WERI-Rb-1 (cell line): ENCODE data around the gene CASQ2.

Source experiments
- DNase-seq: peaks from one replicate; pipeline ENCODE4 v3.0.0-alpha.2; 2020
- H3K27ac ChIP-seq: fragments of 250-450 bp; sonication (Bioruptor Pico); 2 replicates; pipeline ENCODE4 v1.5.1; 2020; ENCODE audit warnings: mild to moderate bottlenecking, moderate library complexity
- H3K27me3 ChIP-seq: fragments of 250-450 bp; sonication (Bioruptor Pico); 2 replicates; pipeline ENCODE4 v1.5.1; 2021; ENCODE audit warnings: mild to moderate bottlenecking, low read depth, moderate library complexity; ENCODE audit not compliant: insufficient read depth, severe bottlenecking
- H3K36me3 ChIP-seq: fragments of 250-450 bp; sonication (Bioruptor Pico); 2 replicates; pipeline ENCODE4 v1.5.1; 2020; ENCODE audit warnings: mild to moderate bottlenecking, moderate library complexity
- H3K4me3 ChIP-seq: 2 replicates; pipeline ENCODE4 v1.5.1; 2011; ENCODE audit warnings: low read depth, mild to moderate bottlenecking, control low read depth, low read length
- H3K9me3 ChIP-seq: fragments of 250-450 bp; sonication (Bioruptor Pico); 2 replicates; pipeline ENCODE4 v1.5.1; 2021; ENCODE audit warnings: mild to moderate bottlenecking, moderate library complexity; ENCODE audit not compliant: severe bottlenecking
- CTCF ChIP-seq: IDR thresholded peaks from 2 replicates; pipeline ENCODE4 v1.5.1; 2011; ENCODE audit warnings: low read depth, mild to moderate bottlenecking, control low read depth, inconsistent platforms, low read length

CASQ2 gene

GRCh38 chr1:115660151-115660550 is 108.4 kb downstream of the CASQ2 start:
- no peaks in the 10 kb centered on the region for H3K36me3 ChIP-seq
- H3K9me3 ChIP-seq: no peaks in the 10 kb centered on the region
- no peaks in the 10 kb centered on the region for H3K27me3 ChIP-seq
- DNase-seq: no peak
- H3K27ac ChIP-seq: no peak overlapping the region
- no peak overlapping the region for H3K4me3 ChIP-seq
- TF ChIP-seq CTCF: no peak

GRCh38 chr1:115658646-115659045 is 109.9 kb downstream of the CASQ2 start:
- TF ChIP-seq CTCF: no peak
- no peak for DNase-seq
- H3K27me3 ChIP-seq: no peaks in the 10 kb centered on the region
- no peaks in the 10 kb centered on the region for H3K36me3 ChIP-seq
- no peak overlapping the region for H3K27ac ChIP-seq
- H3K4me3 ChIP-seq: no peak overlapping the region
- H3K9me3 ChIP-seq: no peaks in the 10 kb centered on the region

- no peak for DNase-seq
- Histone ChIP-seq H3K9me3 (no peaks in the 10 kb centered on the region), H3K27me3 (no peaks in the 10 kb centered on the region), H3K4me3 (no peak overlapping the region), H3K27ac (no peak overlapping the region), H3K36me3 (no peaks in the 10 kb centered on the region)
- no peak for TF ChIP-seq CTCF
Measured at GRCh38 chr1:115656461-115657077, 111.9 kb downstream of the CASQ2 start.

- Histone ChIP-seq H3K9me3 (no peaks in the 10 kb centered on the region), H3K27me3 (no peaks in the 10 kb centered on the region), H3K36me3 (no peaks in the 10 kb centered on the region), H3K27ac (no peak overlapping the region), H3K4me3 (no peak overlapping the region)
- no peak for DNase-seq
- no peak for TF ChIP-seq CTCF
Measured at GRCh38 chr1:115655916-115656315, 112.6 kb downstream of the CASQ2 start.

GRCh38 chr1:115655306-115655663 is 113.2 kb downstream of the CASQ2 start:
- Histone ChIP-seq H3K27ac (no peak overlapping the region), H3K27me3 (no peaks in the 10 kb centered on the region), H3K9me3 (no peaks in the 10 kb centered on the region), H3K36me3 (no peaks in the 10 kb centered on the region), H3K4me3 (no peak overlapping the region)
- TF ChIP-seq CTCF: no peak
- DNase-seq: no peak

- Histone ChIP-seq H3K9me3 (no peaks in the 10 kb centered on the region), H3K27ac (no peak overlapping the region), H3K27me3 (no peaks in the 10 kb centered on the region), H3K36me3 (no peaks in the 10 kb centered on the region), H3K4me3 (no peak overlapping the region)
- TF ChIP-seq CTCF: no peak
- DNase-seq: no peak
Measured at GRCh38 chr1:115654663-115655305, 113.7 kb downstream of the CASQ2 start.
